GM04503 (cell line): ENCODE data around the gene OXTR.
"Not testable (repeated sequence)": the region's sequence is repeated elsewhere in the genome, so short reads cannot be mapped to it uniquely, and the experiment has no call there.

ENCODE experiments used
- DNase-seq: peaks from one replicate; pipeline ENCODE4 v3.0.0-alpha.2; 2012; ENCODE audit warnings: low read depth

OXTR gene

DNA sequence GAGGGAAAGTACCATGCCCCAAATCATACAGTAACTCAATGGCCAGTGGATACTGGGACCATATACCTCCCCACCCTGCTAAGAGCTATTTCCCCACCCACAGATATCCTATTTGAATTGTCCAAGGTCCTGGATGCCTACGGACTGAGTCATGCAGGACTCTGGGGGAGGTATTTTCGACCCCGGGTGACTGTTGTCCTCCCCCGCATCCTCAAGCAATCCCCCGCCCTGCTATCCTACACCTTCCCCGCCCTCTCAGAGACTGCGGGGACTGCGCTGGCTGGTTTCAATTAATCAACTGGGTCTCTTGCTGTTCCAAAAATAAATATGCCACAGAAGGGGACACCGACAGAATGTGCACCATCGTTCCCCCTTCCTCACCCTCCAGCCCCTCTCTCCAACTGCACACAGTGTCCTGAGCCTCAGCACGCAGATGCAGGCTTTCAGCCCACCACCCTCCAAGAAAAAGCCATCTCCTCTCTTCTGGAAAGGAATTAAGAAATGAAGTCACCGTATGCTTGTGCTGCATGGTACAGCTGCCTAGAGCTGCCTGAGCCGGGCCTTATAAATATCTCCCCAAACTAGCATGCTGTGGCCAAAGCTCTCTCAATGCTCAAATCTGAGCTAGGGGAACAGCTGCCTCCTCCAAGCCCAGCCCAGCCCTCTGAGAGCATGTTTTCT lies 27.7 kb downstream of the OXTR start:
- peak; percentile 33 for DNase-seq

- DNase-seq: peak; percentile 36
Observed at GRCh38 chr3:8739757-8740504, 29.5 kb downstream of the OXTR start.

DNA sequence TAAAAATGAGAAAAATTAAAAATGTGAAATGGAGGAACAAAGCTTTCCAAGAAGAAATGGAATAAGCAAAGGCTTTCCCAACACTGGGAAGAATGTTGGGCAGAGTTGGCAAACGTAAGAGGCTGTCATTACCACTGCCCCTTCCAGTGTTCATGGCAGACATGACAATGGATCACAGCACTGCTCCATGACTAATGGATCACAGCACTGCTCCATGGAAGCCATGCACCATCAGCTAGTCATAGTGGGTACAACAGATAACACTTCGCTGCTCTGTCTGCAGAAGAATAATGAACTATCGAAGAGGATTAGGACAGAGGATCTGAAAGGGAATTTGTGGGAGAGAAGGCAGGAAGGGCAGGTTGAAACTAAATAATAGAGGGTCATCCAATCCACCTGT lies 30.8 kb downstream of the OXTR start:
- DNase-seq: no peak

GRCh38 chr3:8737823-8738222 lies 31.6 kb downstream of the OXTR start:
- DNase-seq: no peak

DNA sequence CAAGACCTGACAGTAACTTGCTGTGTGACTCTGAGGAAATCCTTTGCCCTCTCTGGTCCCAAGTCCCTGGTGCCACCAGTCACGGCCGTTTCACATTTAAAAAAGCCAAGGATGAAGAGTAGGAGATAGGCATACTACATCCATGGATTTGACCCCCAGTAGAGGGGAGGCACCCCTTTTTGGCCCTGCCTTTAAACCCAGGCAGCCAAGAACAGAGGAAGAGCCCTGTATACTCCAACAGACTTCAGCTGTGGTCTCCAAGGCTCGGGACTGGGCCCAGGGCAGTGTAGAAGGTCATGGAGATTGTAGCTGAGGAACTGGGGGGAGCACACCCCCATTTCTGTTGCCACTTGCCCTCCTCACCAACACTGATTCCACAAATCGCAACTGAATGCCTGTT lies 32.1 kb downstream of the OXTR start:
- no peak for DNase-seq

- no peak for DNase-seq
Observed at GRCh38 chr3:8736436-8736835, 33.0 kb downstream of the OXTR start.

DNA sequence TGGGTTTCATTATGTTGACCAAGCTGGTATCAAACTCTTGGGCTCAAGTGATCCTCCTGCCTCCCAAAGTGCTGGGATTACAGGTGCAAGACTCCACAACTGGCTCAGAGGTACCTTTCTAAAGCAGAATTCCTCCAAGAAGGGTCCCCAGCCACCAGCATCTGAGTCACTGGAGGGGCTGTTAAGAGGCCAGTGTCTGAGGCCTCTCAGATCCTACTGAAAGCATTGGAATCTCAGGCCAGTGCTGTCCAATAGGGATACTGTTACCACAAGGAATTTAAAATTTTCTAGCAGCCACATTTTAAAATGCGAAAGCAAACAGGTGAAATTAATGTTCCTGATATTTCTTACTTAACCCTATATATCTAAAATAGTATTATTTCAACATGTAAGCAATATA lies 34.5 kb downstream of the OXTR start:
- DNase-seq: no peak

GRCh38 chr3:8734137-8734878 lies 35.1 kb downstream of the OXTR start:
- no peak for DNase-seq

DNA sequence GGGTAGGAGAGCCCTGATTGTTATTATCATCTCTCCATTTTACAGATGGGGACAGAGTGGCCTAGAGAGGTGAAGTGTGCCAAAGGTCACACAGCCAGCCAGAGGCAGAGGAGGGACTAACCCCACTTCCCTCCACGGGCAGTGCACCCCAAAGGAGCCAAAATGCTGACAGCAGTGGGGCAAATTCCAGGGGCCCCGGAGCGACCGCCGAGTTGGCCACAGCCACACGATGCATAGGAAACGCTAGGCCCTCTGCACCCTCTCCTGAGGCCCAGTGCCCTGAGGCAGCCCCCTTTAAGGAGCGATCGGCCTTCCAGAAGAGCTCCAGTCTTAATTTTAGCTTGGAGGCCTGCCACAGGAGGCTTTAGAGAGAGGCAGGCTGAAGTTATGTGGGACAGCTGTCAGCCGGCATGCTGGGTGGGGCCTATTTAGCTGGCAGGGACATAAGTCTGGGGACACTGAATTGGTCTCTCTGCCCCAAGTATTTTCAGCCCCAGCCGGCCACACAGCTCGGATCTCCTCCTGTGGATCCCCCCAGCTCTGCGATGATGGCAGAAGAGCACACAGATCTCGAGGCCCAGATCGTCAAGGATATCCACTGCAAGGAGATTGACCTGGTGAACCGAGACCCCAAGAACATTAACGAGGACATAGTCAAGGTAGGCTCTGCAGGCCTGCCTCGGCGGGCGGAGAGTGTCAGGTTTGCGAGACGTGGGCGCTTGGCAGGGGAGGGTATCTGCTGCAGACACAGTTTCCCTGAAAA lies 35.9 kb downstream of the OXTR start, which contains the start of gene CAV3:
Gene CAV3 (plus strand): TSS at position 471 of the 763 bp plus-strand sequence. CDS start 75 bp downstream, at position 546.
- no peak for DNase-seq

- no peak for DNase-seq
Observed at GRCh38 chr3:8732413-8732812, 37.0 kb downstream of the OXTR start.

- DNase-seq: no peak
Observed at GRCh38 chr3:8730656-8731055, 38.8 kb downstream of the OXTR start.

DNA sequence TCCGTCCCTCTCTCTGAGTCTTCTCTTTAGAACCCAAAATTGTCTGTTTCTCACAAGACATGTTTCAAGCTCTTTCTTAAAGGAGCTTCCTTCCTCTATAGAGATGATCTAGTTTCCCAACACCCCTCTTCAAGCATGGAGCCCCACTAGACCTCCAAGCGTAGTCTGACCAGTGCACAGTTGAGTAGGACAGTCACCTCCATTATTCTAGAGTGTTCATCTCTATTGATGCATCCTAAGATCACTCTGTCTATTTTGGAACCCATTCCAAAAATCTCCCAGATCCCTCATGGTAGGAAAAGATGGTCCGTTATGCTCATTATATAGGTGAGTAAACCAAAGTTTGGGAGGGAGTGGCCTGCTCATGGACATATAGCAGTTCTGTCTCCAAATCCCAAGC lies 39.9 kb downstream of the OXTR start:
- DNase-seq: no peak

GRCh38 chr3:8727605-8728512 lies 41.6 kb downstream of the OXTR start:
- DNase-seq: no peak

- no peak for DNase-seq
Observed at GRCh38 chr3:8724108-8724752, 45.2 kb downstream of the OXTR start.

DNA sequence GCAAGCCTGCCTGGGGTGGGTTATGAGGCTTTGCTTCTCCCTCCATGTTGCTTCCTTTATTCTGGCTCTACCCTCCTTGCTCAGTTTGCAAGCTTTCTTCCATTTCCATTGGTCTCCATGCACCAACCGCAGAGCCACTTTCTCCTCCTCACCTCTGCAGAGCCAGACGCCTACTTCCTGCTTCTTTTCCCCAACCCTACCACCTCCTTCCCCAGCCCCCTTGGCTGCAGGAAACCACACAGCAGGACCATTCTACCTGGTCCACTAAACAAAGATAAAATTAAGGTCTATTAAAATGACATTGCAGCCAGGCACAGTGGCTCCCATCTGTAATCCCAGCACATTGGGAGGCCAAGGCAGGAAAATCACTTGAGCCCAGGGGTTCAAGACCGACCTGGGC lies 45.8 kb downstream of the OXTR start:
- DNase-seq: no peak

- no peak for DNase-seq
Observed at GRCh38 chr3:8722808-8723207, 46.6 kb downstream of the OXTR start.

DNA sequence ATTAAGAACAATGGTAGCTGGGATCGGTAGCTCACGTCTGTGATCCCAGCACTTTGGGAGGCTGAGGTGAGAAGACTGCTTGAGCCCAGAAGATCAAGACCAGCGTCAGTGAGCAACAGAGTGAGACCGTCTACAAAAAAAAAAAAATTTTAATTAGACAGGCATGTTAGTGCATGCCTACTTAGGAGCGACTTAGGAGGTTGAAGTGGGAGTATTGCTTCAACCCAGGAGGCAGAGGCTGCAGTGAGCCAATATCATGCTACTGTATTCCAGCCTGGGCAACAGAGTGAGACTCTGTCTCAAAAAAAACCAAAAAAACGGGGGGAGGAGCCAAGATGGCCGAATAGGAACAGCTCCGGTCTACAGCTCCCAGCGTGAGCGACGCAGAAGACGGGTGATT lies 53.7 kb downstream of the OXTR start:
- DNase-seq: not testable (repeated sequence)

DNA sequence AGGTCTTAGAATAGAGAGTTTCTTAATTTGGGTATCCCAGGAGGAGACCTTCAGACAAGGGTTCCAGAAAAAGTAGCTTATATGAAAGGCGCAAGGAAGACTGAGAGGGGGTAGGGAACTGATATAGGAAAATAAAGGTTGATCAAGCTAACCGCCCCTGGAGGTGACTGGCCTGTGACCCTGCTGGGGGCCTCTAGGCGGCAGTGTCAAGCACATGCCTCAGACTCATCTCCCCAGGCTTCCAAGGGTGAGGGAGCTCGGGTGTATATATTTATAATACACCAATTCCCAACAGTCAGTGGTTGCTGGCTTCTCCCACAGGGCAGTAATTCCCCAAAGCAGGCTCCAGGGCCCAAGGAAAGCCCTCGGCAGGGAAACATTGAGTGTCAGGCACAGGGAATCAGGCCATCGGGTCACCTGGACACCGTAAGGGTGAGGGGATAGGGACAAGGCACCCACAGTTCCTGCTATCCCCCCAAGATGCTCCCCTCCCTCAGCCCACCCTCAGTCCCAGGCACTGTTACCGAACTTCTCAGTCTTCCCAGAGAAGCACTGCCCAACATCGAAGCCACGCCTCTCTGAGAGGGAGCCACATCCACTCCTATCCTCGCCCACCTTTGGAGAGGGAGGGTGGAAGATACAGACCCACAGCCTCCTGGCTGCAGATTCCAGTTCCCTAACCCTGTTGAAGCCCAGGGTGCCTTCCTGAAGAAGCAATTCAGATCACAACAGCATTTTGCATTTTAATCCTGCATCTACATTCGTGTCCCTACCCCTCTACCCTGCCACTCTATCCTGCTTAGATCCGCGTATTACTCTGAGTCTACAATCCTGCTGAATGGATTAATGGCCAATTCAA lies 55.3 kb downstream of the OXTR start:
- no peak for DNase-seq

- DNase-seq: no peak
Observed at GRCh38 chr3:8712908-8713255, 56.5 kb downstream of the OXTR start.
